KOPT-K1 (cell line): Measurements from ENCODE around the gene C1orf159.
"Not testable (repeated sequence)": the region's sequence is repeated elsewhere in the genome, so short reads cannot be mapped to it uniquely, and the experiment has no call there.

Source experiments
- H3K27ac ChIP-seq: fragments of 200-600 bp; sonication (generic); 2 replicates; pipeline ENCODE4 v1.5.1; 2016; ENCODE audit warnings: antibody characterized with exemption, mild to moderate bottlenecking, low read depth, low read length; ENCODE audit not compliant: poor library complexity, severe bottlenecking
- H3K36me3 ChIP-seq: fragments of 200-600 bp; sonication (generic); 2 replicates; pipeline ENCODE4 v1.5.1; 2017; ENCODE audit warnings: antibody characterized with exemption, mild to moderate bottlenecking, low read length, moderate library complexity; ENCODE audit not compliant: insufficient read depth
- H3K9me3 ChIP-seq: fragments of 200-600 bp; sonication (generic); 2 replicates; pipeline ENCODE4 v1.5.1; 2017; ENCODE audit warnings: antibody characterized with exemption, low read length, mild to moderate bottlenecking; ENCODE audit not compliant: insufficient read depth, poor library complexity, severe bottlenecking

C1orf159 gene

DNA sequence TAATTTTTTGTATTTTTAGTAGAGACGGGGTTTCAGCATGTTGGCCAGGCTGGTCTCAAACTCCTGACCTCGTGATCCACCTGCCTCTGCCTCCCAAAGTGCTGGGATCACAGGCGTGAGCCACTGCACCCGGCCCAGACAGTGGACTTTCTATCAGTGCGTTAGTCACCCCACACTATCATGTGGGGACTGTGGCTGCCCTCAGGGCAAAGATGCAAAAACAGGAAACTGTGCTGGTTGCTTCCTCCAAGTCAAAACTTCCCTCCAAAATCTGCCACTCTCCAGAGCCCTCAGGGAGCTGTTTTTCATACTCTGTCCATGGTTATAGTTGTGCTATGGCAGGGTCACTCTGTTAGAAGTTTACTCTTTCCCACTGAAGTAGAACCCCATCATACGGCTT, 11.7 kb downstream of the C1orf159 start:
- peaks cover 14% of the 10 kb centered on the region for H3K9me3 ChIP-seq
- H3K27ac ChIP-seq, H3K36me3 ChIP-seq: not testable (repeated sequence)

DNA sequence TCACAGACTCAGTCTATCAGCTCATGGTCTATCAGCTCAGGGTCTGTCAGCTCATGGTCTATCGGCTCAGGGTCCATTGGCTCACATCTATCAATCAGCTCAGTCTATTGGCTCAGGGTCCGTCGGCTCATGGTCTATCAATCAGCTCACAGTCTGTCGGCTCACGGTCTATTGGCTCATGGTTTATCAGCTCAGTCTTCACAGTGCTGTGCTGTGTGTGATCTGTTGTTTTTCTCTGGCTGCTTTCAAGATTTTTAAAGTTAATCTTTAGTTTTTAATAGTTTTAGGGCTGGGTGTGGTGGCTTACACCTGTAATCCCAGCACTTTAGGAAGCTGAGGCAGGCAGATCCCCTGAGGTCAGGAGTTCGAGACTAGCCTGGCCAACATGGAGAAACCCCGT, 14.4 kb downstream of the C1orf159 start:
- Histone ChIP-seq H3K27ac (no peak overlapping the region), H3K9me3 (peaks cover 14% of the 10 kb centered on the region), H3K36me3 (no peaks in the 10 kb centered on the region)

DNA sequence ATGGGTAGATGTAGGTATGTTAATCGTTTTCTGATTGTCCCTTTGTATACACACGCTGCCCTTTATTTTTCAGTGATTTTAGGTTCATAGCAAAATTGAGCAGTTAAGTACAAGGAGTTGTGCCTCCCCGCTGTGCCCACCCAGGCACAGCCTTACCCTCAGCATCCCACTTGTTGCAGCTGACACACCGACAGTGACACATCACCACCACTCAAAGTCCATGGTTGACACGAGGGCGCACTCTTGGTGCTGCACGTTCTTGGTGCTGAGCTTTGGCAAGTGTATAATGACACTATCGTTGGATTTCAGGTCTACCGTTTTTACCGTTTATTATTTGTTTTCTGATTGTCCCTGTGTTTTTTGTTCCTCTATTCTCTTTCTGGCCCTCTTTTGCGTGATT, 15.6 kb downstream of the C1orf159 start:
- H3K9me3 ChIP-seq, result peaks cover 14% of the 10 kb centered on the region
- H3K27ac ChIP-seq, result no peak overlapping the region
- no peaks in the 10 kb centered on the region for H3K36me3 ChIP-seq

GRCh38 chr1:1099506-1100183, 16.2 kb downstream of the C1orf159 start:
- Histone ChIP-seq H3K9me3 (peaks cover 14% of the 10 kb centered on the region), H3K27ac (no peak overlapping the region)

DNA sequence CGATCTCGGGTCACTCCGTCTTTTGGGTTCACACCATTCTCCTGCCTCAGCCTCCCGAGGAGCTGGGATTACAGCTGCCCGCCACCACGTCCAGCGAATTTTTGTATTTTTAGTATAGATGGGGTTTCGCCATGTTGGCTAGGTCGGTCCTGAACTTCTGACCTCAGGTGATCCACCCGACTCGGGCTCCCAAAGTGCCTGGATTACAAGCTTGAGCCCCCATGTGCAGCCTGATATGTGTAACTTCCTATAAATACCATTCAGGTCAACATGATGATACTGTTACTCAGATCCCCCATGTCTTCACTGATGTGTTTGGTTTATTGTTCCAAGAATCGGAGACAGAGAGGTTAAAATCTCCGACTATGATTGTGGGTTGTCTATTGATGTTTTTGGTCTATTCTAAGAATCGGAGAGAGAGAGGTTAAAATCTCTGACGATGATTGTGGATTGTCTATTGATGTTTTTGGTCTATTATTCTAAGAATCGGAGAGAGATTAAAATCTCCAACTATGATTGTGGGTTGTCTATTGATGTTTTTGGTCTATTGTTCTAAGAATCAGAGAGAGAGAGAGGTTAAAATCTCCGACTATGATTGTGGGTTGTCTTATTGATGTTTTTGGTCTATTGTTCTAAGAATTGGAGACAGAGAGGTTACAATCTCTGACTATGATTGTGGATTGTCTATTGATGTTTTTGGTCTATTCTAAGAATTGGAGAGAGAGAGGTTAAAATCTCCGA, 17.0 kb downstream of the C1orf159 start:
- Histone ChIP-seq H3K9me3 (peaks cover 14% of the 10 kb centered on the region), H3K36me3 (no peaks in the 10 kb centered on the region), H3K27ac (no peak overlapping the region)

More at GRCh38 chr1:1099506-1100183, 16.2 kb downstream of the C1orf159 start:
- H3K36me3 ChIP-seq, result no peaks in the 10 kb centered on the region

DNA sequence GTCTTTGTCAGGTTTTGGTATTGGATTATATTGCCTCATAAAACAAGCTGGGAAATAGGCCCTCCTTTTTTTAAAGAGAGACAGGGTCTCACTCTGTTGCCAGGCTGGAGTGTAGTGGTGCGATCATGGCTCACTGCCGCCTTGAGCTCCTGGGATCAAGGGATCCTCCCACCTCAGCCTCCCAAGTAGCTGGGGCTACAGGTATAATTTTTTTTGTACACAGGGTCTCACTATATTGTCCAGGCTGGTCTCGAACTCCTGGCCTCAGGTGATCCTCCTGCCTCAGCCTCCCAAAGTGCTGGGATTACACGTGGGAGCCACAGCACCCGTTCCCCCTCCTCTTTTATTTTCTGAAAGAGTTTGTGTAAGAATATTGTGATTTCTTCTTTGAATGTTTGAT, 19.8 kb downstream of the C1orf159 start:
- H3K36me3 ChIP-seq, H3K27ac ChIP-seq: not testable (repeated sequence)
- peaks cover 14% of the 10 kb centered on the region for H3K9me3 ChIP-seq

DNA sequence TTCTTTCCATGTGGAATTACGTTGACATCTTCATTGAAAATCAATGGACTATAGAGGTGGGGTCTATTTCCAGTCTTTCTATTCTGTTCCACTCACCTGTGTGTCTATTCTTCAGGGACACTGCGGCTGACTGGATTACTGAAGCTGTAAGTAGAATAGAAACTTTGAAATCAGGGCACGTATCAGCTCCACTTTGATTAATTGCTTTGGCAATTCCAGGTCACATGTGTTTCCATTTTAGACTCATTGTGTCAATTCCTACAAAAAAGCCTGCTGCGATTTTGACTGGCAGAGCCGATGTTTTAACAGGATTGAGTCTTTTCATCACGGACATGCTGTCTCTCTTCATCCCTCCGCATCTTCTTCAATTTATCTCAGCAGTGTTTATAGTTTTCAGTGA, 20.9 kb downstream of the C1orf159 start:
- Histone ChIP-seq H3K27ac (no peak overlapping the region), H3K9me3 (peaks cover 6% of the 10 kb centered on the region), H3K36me3 (no peaks in the 10 kb centered on the region)

- no peaks in the 10 kb centered on the region for H3K36me3 ChIP-seq
- no peaks in the 10 kb centered on the region for H3K9me3 ChIP-seq
- H3K27ac ChIP-seq, result no peak overlapping the region
Observed at GRCh38 chr1:1093610-1093943, 22.3 kb downstream of the C1orf159 start.

GRCh38 chr1:1092894-1093609, 22.8 kb downstream of the C1orf159 start:
- H3K9me3 ChIP-seq, result no peaks in the 10 kb centered on the region
- no peaks in the 10 kb centered on the region for H3K36me3 ChIP-seq
- H3K27ac ChIP-seq, result no peak overlapping the region

DNA sequence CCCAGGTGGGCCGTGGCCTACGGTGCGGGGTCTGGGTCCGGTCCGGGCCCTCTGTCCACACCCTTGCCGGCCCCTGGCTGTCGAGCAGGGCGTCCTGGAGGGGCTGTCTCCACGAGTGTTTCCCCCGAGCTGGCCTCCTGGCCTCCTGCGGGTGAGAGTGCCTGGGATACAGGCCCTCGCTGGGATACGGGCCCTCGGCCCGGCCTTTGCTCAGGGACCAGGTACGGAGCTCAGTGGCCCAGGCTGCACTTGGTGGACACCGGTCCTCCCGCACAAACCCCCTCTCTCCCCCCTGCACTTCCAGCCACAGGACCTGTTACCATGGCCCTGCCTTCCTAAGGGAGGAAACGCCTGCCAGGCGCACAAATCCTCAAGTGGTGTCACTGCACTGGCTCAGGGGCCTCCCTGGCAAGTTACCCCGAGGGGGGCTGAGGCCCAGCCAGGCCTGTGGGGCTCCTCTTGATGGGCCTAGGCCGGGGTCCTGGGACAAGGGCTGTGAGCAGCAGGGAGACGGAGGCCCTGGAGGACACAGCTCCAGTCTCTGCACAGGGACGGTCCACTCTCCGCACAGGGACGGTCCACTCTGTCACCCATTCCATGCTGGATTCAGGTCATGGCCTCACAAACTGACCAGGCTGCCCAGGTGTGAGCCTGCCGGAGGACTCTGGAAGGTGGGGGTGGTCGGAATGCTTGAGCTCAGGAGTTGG, 23.6 kb downstream of the C1orf159 start:
- H3K36me3 ChIP-seq, result no peaks in the 10 kb centered on the region
- H3K9me3 ChIP-seq, result no peaks in the 10 kb centered on the region
- H3K27ac ChIP-seq, result no peak overlapping the region

- no peaks in the 10 kb centered on the region for H3K9me3 ChIP-seq
- no peaks in the 10 kb centered on the region for H3K36me3 ChIP-seq
- H3K27ac ChIP-seq, result no peak overlapping the region
Observed at GRCh38 chr1:1091344-1092148, 24.3 kb downstream of the C1orf159 start.

DNA sequence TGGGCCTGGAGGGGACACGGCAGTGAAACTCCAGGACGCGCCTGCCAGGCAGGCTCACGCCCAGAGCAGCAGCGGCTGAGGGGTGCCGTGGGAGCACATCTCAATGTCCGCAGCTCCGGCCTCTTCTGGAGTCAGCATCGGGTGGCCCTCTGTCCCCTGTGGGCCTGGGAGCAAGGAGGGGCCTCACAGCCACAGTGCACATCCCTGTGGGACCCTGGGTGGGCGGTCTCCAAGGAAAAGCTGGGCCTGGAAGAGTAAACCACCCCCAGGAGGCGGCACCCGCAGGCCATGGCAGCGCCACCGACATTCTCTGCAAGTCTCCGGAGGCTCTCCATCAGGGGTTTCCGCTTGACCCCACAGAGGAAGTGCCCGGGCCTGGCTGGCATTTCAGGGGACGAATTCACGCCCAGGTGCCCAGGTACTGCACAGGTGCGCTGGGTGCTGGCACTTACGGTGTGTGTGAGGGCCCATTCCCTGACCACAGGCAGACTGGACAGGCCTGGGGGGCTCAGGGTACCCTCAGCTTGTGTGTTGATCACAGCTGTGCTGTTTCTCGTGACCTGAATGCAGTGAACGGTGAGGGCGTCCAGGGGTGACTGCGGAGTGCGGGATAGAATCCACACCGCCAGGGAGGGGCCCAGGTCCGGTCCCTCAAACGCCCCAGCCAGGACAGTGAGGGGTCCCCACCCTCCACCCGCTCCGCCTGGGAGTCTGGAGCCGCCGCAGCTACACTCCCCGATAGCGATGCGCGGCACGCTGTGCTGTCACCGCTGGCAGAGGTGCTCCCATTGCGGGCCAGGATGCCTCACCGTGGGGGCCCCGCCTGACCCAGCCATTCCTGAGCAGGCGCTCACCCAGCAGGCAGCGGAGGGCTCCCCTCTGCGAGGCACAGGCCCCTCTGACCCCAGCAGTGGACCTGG, 25.2 kb downstream of the C1orf159 start:
- Histone ChIP-seq H3K27ac (no peak overlapping the region), H3K36me3 (no peaks in the 10 kb centered on the region), H3K9me3 (no peaks in the 10 kb centered on the region)

DNA sequence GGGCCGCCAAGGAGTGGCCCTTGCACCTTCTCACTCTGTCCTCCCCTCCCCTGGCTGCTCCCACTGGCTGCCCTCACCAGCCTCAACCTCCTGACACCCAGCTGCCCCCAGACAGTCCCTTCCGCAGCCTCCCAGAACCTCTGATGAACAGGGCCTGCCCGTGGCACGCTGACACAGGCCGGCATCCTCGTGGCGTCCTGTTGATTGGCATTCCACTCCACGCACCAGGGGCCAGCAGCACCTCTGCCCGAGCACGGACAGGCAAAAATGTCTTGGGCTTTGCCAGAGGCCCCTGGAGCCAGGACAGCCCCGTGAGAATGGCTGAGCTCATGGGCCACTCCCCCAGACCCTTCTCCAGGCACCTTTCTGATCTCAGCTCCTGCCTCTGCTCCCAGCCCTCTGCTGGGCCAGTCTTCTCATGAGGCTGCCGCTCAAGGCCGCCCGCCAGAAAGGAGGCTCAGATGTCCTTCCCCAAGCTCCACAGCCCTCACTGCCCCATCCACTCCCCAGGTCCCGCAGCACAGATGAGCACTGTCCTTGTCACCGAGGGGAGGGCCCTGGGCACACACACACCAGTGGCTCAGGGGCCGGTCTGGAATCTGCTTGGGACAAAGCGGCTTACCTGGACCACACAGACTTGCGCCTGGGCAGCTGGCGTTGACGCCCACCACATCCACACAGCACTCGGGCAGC, 26.0 kb downstream of the C1orf159 start:
- H3K9me3 ChIP-seq, result no peaks in the 10 kb centered on the region
- no peak overlapping the region for H3K27ac ChIP-seq
- no peaks in the 10 kb centered on the region for H3K36me3 ChIP-seq
